ENCODE data around the gene TNKS1BP1.

DNA sequence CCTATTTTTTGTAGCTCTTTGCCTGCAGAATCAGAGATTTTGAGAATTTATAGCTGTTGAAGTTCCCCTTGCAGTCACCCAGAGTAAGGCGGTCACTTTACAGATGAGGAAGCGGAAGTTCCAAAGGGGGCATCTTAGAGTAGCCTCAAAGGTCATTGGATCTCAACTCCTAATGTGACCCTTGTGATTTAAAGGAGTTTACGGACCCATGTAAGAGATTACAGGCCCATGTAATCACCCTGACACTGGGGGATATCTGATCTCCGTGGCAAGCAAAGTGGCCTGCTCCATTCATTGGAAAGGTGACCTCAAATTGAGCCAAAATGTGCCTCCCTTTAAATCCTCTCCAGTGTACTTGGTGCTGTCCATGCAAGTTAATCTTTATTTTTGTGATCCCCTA lies 29.1 kb upstream of the TNKS1BP1 start:
- TF ChIP-seq POLR2A (IDR thresholded peaks at IDR 0.05): no peak
- TF ChIP-seq, protein P1, sequence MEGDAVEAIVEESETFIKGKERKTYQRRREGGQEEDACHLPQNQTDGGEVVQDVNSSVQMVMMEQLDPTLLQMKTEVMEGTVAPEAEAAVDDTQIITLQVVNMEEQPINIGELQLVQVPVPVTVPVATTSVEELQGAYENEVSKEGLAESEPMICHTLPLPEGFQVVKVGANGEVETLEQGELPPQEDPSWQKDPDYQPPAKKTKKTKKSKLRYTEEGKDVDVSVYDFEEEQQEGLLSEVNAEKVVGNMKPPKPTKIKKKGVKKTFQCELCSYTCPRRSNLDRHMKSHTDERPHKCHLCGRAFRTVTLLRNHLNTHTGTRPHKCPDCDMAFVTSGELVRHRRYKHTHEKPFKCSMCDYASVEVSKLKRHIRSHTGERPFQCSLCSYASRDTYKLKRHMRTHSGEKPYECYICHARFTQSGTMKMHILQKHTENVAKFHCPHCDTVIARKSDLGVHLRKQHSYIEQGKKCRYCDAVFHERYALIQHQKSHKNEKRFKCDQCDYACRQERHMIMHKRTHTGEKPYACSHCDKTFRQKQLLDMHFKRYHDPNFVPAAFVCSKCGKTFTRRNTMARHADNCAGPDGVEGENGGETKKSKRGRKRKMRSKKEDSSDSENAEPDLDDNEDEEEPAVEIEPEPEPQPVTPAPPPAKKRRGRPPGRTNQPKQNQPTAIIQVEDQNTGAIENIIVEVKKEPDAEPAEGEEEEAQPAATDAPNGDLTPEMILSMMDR (IDR thresholded peaks at IDR 0.05): no peak

All from thyroid gland (tissue), 4 donors.